Right atrium auricular region (tissue), 2 donors: ENCODE measurements around the gene MTSS2. TPM values are rescaled to one million over a fixed set of nuclear protein-coding genes. Genes with fewer than 3 reads are reported as not detected.

Experiments used
- DNase-seq: peaks from one replicate; pipeline ENCODE4 v3.0.0-alpha.2; 2019; ENCODE audit warnings: low spot score
- H3K27ac ChIP-seq, 2 donors: fragments of 200-600 bp; sonication (generic); 1 replicate in 1 of 2; 2 replicates in 1 of 2; pipeline ENCODE4 v1.5.1; 2016 to 2019
- H3K27me3 ChIP-seq, 2 donors: fragments of 200-600 bp; sonication (generic); one replicate each; pipeline versions ENCODE4 v1.5.1 to v1.6.0; 2017 to 2019
- H3K36me3 ChIP-seq: fragments of 200-600 bp; sonication (generic); one replicate; pipeline ENCODE4 v1.5.1; 2016
- H3K4me1 ChIP-seq, 2 donors: fragments of 200-600 bp; sonication (generic); one replicate each; pipeline versions ENCODE4 v1.5.1 to v1.6.0; 2017 to 2019
- H3K4me3 ChIP-seq, 2 donors: fragments of 200-600 bp; sonication (generic); 1 replicate in 1 of 2; 2 replicates in 1 of 2; pipeline ENCODE4 v1.5.1; 2017 to 2019; ENCODE audit warnings: mild to moderate bottlenecking in 1 of 2, moderate library complexity in 1 of 2
- H3K9me3 ChIP-seq, 2 donors: fragments of 200-600 bp; sonication (generic); one replicate each; pipeline ENCODE4 v1.5.1; 2019
- total RNA-seq, 2 donors: library from RNA; depleted of rRNA; stranded (reverse); fragments of >200 nt; gene quantifications; one replicate each; pipeline ENCODE4 v1.1.0, GENCODE V29; 2016
- TF ChIP-seq, protein P1 (sequence below), 2 donors: fragments of 200-600 bp; sonication (generic); IDR thresholded peaks; one replicate each; pipeline ENCODE4 v1.5.1; 2019; ENCODE audit warnings: antibody characterized with exemption in 2 of 2

MTSS2 gene, protein sequence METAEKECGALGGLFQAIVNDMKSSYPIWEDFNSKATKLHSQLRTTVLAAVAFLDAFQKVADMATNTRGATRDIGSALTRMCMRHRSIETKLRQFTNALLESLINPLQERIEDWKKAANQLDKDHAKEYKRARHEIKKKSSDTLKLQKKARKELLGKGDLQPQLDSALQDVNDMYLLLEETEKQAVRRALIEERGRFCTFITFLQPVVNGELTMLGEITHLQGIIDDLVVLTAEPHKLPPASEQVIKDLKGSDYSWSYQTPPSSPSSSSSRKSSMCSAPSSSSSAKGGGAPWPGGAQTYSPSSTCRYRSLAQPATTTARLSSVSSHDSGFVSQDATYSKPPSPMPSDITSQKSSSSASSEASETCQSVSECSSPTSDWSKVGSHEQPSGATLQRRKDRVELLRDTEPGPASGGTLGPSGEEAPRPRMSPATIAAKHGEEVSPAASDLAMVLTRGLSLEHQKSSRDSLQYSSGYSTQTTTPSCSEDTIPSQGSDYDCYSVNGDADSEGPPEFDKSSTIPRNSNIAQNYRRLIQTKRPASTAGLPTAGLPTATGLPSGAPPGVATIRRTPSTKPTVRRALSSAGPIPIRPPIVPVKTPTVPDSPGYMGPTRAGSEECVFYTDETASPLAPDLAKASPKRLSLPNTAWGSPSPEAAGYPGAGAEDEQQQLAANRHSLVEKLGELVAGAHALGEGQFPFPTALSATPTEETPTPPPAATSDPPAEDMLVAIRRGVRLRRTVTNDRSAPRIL
- total RNA-seq = 10 to 100 TPM; 35.3 to 44.7 TPM

DNA sequence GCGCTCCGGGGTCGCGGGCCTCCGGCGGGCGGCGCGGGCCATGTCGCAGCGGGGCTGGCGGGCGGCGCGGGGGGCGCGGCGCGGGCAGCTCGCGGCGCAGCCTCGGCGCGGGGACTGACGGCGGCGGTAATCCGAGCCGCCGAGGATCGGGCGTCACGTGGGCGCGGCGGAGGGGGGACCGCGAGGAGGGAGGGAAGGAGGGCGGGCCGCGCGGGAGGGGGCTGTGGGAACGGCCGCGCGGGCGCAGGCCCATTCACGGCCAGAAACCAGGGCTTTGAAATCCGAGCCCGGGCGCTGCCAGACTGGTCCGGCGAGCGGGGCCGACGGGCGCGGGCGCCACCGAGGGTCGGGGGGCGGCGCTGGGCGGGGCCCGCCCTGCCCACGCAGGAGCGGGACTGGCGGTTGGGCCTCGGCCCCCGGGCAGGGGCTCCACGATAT is at the start of gene MTSS2:
TSS of gene MTSS2 (minus strand) at position 116 of the 438 bp plus-strand sequence. CDS start 262 bp downstream, outside the sequence.
- Histone ChIP-seq H3K27ac (peak within 1 kb of the TSS; percentile 85 to 93), H3K4me1 (peaks cover 0 to 92% of the 10 kb centered on the region in 2 donors), H3K4me3 (peak within 1 kb of the TSS; percentile 71 to 75), H3K9me3 (no peaks in the 10 kb centered on the region), H3K27me3 (no peaks in the 10 kb centered on the region), H3K36me3 (no peaks in the 10 kb centered on the region)
- TF ChIP-seq, protein P1, sequence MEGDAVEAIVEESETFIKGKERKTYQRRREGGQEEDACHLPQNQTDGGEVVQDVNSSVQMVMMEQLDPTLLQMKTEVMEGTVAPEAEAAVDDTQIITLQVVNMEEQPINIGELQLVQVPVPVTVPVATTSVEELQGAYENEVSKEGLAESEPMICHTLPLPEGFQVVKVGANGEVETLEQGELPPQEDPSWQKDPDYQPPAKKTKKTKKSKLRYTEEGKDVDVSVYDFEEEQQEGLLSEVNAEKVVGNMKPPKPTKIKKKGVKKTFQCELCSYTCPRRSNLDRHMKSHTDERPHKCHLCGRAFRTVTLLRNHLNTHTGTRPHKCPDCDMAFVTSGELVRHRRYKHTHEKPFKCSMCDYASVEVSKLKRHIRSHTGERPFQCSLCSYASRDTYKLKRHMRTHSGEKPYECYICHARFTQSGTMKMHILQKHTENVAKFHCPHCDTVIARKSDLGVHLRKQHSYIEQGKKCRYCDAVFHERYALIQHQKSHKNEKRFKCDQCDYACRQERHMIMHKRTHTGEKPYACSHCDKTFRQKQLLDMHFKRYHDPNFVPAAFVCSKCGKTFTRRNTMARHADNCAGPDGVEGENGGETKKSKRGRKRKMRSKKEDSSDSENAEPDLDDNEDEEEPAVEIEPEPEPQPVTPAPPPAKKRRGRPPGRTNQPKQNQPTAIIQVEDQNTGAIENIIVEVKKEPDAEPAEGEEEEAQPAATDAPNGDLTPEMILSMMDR (IDR thresholded peaks at IDR 0.05) = no peak
- DNase-seq = peak; percentile 75

DNA sequence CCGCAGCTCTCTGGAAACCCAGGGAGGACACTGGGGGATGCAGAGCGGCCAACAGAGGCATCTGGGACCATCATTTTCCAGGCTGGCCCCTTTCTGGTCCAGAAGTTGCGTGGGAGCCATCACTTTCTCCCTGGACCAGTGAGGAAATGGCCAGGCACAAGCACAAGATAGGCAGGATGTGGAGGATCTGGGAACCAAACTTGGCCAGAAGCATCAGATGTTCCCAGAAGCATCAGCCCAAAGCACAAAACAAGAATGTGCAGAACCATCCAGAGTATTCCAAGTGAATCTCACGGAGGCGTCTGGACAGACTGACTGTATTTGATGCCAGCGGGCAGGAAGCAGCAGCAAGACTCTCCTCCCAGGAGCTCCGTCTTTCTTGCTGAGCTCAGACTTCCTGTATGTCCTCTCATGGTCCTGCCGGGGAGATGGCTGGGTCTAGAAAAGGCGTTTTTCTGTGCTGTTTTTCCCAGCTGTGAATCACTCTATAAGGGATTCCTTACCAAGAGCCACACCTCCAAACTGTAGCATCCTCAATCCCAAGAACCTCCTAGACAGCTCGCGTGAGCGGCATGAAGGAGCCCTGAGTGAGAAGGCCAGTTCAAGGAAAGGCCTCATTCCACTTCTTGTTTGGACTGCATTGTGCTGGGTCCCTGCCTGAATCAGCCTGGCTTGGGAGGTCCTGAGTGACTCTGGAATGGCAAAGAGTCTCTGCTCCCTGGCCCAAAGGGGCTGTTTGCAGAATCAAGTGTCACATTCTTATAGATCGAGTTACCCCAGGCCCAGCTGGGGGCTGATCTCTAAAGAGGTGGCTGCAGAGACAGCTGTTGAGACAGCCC is 49.5 kb upstream of the MTSS2 start:
- TF ChIP-seq, protein P1 (IDR thresholded peaks at IDR 0.05) = no peak
- Histone ChIP-seq H3K36me3 (peaks cover 4% of the 10 kb centered on the region), H3K4me1 (peaks cover 0 to 57% of the 10 kb centered on the region in 2 donors), H3K9me3 (no peaks in the 10 kb centered on the region), H3K4me3 (no peak overlapping the region), H3K27me3 (no peaks in the 10 kb centered on the region), H3K27ac (peak overlapping the region; percentile 81 to 90)
- no peak for DNase-seq

DNA sequence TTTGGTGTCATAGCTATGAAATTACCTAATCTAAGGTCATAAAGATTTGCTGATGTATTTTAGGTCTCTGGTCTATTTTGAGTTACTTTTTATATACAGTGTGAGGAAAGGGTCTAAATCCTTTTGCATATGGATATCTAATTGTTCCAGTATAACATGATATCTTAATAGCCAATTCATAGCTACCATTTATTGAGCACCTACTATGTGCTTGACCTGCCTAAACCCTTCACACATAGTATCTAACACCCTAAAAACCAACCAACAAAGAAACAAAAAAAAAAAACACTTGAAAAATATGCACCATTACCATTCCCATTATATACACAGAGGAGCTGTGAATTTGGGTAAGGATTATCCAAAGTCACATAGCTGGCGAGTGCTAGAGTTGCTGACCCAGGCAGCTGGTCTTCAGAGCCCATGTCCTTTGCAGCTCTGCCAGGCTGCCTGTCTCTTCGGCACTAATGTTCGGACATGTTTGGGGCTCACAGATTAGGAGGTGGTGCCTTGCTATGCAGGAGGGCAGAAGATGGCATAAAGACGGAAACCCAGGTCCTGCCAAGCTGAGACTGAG is 48.8 kb upstream of the MTSS2 start:
- H3K4me1 ChIP-seq = peaks cover 0 to 57% of the 10 kb centered on the region in 2 donors

DNA sequence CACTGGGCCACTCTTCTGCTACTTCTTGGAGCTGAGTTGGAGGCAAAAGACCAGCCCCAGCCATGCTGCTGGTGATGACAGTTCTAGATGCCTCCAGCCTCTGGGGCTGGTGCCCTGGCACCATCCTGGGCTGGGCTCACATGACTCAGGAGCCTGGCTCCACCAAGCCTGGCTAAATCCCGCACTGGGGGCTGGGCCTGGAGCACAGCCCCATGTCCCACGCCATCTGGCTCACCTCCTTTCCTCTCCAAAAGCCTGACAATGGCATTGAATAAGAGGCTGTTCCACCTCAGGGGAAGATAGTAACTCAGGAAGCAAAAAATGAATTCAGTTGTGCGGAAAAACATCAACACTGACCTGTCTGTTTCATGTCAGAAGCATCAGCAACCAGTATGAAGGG is 45.1 kb upstream of the MTSS2 start:
- Histone ChIP-seq H3K4me1 (peaks cover 0 to 41% of the 10 kb centered on the region in 2 donors), H3K4me3 (no peak overlapping the region), H3K9me3 (no peaks in the 10 kb centered on the region), H3K27me3 (no peaks in the 10 kb centered on the region), H3K27ac (peak overlapping the region; percentile 38 to 72), H3K36me3 (peaks cover 4% of the 10 kb centered on the region)
- TF ChIP-seq, protein P1 (IDR thresholded peaks at IDR 0.05) = no peak
- no peak for DNase-seq

More for the DNA sequence above, 48.8 kb upstream of the MTSS2 start:
- no peak for DNase-seq
- Histone ChIP-seq H3K4me3 (no peak overlapping the region), H3K9me3 (no peaks in the 10 kb centered on the region), H3K27ac (peak overlapping the region in 1 of 2 donors; percentile 90), H3K27me3 (no peaks in the 10 kb centered on the region), H3K36me3 (peaks cover 4% of the 10 kb centered on the region)
- TF ChIP-seq, protein P1 (IDR thresholded peaks at IDR 0.05) = no peak

DNA sequence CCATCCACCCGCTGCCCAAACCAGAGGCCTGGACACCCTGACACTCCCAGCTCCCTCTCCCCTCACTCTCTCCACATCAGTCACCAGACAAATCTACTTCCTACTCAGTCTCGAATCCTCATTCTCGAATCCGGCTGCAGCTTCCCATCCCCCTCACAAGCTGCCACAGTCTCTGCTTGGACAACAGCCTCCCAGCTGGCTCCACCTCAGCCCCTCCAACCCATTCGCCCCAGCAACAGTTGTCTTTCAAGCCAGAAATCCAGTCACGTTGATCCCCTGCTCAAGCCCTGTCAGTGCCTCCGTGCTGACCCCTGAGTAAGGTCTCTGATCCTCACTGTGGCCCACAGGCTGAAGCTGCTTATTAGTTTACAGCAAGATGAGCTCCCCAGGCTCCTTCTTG is 44.2 kb upstream of the MTSS2 start:
- Histone ChIP-seq H3K4me3 (no peak overlapping the region), H3K4me1 (peaks cover 0 to 45% of the 10 kb centered on the region in 2 donors), H3K27me3 (no peaks in the 10 kb centered on the region), H3K36me3 (peaks cover 4% of the 10 kb centered on the region), H3K27ac (no peak overlapping the region), H3K9me3 (no peaks in the 10 kb centered on the region)
- TF ChIP-seq, protein P1 (IDR thresholded peaks at IDR 0.05) = no peak
- DNase-seq = no peak
